ENCODE results near the gene SMIM20.

Gene SMIM20

DNA sequence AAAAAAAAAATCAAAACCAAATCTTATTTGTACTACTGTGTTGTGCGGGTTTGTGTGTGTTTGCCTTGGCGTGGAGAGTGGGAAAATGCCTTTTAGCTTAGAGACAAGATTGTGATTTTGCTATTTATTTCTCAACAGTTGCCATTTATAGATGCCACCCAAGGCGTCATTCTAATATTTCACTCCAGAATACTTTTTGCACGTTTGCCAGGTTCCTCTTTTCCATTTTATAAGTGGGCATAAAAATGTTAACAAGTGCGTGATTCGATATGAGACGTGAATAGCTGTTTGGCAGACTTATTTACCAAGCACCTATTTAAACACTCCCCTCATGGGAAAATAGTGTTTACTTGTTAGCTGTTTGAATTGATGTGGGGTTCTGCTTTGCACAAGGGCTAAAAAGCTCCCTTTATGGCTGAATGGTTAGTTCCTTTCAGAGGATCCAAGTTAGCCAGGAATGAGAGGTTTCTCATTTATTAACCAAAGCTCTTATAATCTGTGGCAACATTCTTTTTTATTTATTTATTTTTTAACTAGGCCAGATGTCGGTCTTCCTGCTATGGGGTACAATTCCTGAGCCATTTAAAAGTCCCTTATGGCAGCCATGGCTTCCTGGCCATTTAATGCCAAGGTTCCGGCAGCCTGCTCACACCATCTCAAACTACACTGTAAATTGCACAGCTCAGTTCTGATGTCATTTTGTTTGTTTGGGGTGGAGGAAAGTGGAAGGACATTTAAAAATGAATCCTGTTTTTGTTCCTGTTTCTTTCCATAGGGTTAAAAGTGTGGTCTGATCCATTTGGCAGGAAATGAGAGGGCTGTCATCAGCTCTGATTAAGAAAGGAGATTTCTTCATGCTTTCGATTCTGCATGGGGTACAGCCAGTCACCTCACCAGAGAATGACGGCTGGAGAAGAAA lies 14.6 kb downstream of the SMIM20 start:
- DNase-seq, result no peak

DNA sequence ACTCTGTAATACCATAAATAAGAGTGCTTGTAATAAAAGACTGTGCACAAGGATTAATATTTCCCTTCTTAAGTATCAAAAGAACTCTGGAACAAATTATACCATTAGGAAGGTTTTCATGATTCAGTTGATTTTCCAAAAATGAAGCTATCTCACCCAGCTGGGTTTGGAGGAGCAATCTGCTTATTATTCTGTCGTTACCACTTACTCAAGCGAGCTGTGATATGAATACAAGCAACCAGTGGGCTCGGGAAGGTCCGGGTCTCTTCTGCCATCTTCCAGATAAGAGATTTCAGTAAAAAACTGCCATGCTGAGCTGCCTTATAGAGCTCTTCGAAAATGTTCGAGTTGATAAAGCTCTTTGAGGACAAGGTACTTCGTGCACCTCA lies 15.3 kb downstream of the SMIM20 start:
- DNase-seq, result no peak

DNA sequence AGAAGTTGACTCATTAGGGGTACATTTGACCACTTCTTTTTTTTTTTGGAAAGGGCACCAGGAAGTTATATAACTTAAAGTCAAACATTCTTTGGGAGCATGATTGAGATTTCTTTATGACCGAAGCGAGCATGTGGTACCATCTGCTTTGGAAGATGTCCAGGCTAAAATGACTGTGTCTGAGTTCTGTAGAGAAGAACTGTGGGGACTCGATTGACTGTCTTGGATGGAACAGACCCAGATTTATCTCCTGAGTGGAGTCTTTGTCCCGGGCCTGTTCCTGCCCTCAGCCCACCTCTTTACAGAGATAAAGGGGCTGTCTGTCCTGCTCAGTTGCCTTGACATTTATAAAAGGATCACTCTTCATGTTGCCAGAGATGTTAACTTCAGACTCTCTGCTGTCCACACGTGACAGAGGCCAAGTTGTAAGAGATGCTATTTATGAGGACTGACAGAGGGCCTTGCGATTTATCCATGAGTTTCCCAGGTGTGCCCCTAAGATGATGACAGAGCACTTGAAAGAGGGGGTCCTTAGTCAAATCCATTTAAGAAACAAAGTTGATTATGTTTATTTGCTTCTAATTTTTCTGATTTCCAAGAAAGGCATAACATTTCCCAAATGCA lies 16.8 kb downstream of the SMIM20 start:
- no peak for DNase-seq

DNA sequence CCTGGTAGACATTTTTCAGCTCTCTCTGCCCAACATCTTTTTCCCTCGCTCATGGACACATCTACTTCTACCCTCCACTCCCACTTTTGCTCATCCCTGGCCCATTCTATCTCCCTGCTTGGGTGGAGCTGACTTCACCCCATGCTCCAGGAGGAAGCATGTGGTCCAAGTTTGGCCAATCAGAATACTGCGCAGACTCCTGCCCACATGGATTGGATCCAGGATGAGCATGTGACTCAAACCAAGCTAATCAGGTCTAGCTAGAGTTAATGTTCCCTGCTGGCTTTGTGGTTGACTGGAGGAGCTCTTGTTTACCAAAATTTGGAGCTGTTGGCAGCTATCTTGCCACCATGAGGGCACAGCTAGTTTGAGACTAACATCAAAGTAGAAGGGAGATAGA lies 22.7 kb downstream of the SMIM20 start:
- no peak for DNase-seq

DNA sequence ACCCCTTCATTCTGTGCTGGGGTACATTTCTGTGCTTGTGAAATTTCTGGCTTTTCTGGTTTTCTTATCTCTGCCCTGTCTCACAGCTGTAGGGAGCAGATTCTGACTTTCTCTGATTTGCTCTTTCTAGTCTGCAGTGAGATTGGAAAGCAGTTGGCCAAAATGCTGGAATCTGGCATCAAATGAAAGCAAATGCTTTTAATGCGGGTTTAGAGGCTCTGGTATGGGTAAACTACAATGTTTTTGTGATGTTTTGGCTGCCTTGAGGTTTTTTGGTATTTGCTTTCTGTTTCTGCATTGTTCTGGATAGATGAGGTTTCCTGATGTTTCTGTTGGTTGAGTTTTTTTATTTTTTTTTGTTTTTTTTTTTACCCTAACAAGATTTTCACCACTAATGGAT lies 23.8 kb downstream of the SMIM20 start:
- DNase-seq, result no peak

DNA sequence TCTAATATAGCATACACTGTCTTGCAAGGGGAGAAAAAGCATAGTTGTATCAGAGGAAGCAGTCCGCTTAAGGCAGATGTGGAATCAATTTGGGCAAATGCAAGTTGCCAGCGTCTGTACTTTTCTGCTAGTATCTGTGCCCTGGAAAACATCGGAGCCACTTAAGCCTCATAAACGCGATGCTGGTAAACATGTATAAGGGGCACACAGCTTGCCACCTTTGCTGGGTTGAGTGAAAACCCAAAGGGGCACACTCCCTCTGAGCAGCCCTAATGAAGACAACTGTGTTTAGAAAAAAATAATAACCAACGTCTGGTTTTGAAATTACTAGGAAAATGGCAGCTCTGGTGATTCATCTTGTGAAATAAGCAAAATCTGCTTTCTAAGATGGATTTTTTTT lies 24.3 kb downstream of the SMIM20 start:
- no peak for DNase-seq

DNA sequence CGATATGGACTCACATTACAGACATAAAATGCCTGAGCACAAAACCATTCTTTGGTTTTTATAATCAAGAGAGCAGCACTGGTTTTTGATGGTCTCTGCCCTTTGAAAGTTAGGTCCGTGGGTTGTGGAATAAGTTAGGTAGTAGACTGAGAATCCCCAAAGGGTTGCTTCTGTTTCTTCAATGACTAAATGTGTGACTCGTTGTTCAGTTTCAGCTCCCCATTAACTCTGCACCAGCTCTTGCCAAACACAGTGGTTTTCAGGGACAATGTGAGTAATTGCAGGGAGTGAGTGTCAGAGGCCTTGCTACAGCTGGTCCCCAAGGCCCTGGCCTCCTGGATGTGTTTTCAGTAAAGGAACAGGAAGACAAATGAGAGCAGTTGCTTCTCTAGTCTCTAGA lies 24.8 kb downstream of the SMIM20 start:
- no peak for DNase-seq

DNA sequence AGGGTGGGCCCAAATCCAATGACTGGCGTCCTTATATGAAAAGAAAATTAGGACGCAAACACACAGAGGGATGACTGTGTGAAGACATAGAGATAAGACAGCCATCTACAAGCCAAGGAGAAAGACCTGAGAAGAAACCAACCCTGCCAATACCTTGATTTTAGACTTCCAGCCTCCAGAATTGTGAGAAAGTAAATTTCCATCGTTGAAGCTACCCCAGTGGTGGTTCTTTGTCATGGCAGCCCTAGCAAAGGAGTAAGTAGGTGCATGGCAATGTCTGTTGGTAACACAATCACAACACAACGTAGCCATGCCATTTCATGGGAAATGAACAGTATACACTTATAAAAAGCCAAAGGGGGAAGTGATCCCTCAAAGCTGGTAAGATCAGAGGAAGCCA lies 25.3 kb downstream of the SMIM20 start:
- no peak for DNase-seq

DNA sequence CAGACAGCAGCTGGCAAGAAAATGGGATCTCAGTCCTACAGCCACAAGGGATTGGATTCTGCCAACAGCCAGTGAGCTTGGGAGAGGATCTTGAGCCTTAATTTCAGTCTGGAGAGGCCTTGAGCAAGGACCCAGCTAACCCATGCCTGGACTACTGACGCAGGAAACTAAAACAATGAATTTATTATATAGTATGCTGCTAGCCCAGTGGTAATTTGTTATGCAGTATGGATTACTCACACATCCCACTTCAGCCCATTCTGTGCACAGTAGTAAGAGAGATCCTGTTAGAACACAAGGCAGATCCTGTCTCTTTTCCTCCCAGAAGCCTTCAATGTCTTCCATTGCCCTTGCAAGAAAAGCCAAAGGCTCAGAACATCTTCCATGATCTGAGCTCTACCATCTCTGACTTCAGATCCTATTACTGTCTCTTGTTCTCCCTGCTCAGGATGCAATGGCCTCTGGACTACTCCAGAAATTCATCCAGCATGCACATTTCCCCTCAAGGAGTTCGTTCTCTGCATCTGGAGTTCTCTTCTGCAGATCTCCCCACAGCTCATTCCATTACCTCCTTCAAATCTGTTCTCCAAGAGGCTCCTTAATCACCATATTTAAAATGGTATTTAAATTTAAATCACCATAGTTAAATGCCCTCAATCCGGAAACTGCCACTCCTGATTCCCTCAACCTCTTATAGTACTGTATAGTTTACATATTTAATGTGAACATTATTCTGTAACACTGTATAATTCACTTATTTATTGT lies 27.6 kb downstream of the SMIM20 start:
- DNase-seq, result no peak

DNA sequence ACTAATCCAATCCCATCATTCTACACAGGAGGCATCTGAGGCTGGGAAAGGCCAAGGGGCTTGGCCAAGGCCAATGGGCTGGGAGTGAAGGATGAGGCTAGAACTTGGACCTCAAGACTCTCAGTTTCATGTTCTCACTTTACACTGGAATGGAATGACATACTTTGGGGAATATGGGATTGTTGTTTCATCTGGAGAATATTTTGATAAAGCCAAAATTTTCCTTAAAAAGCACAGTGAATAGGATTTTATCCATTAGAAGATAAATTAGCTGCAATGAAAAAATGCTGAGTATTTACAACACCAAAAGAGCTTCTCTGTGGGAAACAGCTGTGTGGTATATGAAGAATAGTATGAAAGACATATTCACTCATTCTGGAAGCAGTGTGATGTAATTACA lies 29.3 kb downstream of the SMIM20 start:
- no peak for DNase-seq

DNA sequence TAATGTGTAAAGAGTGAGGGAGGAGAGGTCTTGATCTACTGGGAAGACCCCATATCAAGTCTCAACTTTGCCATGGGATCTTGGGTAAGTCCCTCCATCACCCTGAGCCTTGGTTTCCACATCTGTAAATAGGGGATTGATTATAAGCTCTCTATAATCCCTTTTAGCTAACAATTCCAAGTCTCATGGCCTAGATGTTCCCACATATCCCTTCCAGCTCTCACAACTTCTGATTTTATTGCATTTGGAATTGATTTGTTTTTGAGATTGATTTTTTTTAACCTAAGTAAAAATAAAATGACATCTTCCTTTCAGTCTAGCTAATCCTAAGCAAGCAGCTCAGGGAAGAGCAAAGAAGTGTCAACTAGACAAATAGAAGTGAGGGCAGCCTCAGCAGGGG lies 29.8 kb downstream of the SMIM20 start:
- DNase-seq, result no peak

DNA sequence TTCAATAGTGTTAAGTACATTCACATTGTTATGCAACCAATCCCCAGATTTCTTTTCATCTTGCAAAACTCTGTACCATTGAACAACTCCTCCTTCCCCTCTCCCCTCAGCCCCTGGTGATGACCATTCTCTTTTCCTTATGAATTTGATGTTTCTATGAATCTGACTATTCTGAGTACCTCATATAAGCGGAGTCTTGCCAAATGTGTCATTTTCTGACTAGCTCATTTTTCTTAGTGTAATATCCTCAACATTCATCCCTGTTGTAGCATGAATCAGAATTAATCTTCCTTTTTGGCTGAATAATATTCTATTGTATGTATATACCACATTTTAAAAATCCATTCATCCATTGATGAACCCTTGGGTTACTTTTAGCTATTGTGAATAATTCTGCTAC lies 34.0 kb downstream of the SMIM20 start:
- DNase-seq, result no peak

DNA sequence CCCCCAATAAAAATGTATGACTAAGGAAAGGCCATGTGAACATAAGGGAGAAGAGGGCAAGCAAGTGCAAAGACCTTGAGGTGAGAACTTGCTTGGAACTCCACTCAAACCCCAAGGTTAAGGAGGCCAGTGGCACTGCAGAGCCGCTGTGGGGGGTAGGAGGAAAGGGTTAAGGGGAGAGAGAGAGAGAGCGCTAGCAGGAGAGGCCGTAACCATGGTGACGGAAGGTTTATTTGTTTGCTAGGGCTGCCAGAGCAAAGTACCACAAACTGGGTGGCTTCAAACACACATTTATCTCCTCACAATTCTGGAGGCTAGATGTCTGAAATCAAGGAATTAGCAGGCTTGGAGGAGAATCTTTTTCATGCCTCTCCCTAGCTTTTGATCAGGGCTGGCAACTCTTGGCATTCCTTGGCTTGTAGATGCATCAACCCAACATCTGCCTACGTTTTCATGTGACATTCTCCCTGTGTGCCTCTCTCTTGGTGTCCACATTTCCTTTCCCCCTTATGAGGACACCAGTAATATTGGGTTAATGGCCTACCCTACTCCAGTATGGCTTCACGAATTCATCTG lies 35.2 kb downstream of the SMIM20 start:
- no peak for DNase-seq

DNA sequence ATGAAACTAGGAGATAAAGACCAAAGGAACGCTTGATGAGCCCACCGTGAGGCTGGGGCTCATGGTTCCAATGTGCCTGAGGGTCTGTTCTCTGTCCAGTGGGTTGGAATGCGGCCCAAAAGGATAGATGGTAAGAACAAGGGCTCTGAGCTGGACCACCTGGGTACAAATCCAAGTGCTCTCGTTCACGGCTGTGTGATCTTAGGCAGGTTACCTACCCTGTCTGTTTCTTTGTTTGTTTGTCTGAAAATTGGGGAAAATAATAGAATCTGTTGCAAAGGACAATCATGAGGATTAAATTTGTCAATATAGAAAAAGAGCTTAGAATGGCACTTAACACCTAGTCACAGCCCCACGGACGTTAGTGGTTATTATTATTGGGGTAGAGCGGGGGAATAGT lies 36.0 kb downstream of the SMIM20 start:
- DNase-seq, result no peak

DNA sequence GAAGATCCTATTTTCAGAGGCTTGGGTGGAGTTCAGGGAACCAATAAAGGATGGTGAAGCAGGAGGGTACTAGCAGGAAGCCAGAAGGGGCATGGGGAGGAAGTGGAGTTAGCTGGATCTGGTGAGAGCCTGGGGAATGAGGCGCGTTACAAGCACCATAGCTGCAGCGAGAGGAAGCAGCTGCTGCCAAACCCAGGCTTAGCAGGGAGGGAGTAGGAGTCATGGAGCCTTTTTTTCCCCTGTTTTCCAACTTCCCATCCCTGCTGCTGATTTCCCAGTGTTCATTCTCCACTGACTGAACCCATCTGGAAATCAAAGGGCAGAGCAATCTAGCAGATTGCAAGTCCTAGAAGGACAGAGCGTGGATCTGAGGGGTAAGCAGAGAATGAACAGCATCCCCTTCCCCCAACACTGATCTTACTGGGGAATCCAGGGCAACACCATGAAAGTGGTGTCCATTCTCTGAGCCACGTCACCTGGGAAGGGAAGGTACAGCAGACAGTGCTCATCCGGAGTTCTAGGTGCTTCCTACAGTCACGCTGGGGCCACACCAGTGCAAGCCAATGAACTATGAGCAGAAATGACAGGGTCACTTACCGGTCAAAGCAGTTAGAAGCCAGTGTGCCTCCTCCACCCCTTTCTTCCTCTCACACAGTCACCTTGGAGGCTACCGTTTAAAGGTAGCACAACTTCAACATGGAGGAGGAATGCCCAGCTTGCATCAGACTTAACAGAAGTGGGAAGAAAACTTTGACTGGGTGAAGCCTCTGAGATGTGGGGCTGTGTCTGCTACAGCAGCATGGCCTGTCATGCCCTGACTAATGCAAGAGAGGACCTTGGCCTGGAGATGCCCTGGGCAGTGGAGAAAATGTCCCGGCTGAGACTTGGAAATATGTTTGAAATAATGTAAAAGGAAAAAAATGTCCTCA lies 36.7 kb downstream of the SMIM20 start:
- no peak for DNase-seq

DNA sequence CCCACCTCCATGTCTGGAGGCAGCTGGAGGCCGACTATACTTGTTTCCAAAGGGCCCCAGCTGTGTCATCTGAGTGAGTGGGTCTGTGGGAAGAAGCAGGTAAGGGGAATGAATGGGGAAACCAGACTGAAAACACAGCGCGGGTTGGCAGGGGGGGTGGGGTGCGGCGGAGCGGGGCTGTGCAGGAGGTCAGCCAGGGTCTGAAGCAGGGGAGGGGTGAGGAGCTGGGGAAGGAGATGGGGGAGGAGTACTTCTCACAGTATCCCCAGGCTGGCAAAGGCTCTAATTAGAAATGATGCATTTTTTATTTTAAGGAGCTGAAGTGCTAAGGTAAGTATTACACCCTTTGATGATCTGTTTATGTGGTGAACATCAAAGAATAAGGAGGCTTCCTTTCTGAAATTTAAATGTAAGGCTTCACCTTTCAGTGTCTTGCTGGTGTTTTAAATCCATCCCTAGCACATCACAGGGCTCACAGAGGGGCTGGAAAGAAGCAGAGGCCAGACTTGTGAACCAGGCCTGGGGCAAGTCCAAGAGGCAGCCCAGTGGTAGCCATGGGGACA lies 37.5 kb downstream of the SMIM20 start:
- DNase-seq, result no peak

DNA sequence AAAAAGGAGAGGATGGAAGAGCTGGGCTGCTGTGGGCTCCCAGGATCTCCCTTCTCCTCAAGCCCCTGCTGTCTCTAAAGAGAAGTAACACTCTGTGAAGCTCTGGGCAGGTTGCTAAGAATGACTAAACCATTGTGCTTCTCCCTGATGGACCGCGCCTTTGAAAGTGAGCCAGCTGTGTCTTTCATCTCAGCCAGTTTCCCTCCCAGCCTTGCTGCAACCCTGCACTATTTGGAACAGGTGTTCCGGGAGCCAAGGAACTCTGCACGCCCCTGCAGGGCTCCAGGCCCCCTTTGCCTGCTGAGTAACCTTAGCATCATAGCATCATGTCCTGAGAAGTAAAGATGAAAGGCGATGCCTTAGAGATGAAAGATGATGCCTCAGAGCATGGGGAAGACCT lies 39.7 kb downstream of the SMIM20 start:
- DNase-seq, result no peak

DNA sequence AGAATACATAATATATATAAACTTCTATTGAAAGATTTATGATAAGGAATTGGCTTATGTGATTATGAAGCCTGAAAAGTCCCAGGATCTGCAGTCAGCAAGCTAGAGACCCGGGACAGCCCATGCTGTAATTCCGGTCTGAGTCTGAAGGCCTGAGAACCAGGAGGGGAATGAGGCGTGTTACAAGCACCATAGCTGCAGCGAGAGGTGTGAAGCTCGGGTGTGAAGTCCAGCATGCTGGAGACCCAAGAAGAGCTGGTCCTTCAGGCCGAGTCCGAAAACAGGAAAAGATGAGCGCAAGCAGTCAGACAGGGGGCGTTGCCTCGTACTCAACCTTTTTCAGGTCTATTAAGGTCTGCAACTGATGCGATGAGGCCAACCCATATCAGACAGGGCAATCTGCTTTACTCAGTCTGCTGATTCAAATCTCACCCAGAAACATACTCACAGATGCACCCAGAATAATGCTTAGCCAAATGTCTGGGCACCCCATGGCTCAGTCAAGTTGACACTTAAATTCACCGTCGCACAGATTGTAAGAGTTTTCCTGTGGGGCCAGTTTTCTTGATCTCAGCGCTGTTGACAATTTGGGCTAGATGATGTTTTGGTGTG lies 40.4 kb downstream of the SMIM20 start:
- no peak for DNase-seq

DNA sequence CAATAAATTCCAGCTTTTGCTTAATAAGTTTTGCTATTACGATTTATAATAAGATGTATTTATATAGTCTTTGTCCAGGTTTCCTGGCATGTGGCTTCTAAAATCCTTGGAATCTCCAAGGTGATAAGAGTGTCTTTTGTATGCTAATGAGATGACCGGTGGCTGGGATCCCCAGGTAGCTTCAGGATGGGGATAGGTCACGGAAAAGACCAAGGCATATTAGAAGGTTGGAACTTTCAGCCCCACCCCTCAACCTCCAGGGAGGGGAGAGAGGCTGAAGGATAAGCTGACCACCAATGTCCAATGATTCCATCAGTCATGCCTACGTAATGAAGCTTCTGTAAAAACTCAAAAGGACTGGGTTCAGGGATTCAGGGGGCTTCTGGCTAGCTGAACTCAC lies 41.7 kb downstream of the SMIM20 start:
- DNase-seq, result no peak

DNA sequence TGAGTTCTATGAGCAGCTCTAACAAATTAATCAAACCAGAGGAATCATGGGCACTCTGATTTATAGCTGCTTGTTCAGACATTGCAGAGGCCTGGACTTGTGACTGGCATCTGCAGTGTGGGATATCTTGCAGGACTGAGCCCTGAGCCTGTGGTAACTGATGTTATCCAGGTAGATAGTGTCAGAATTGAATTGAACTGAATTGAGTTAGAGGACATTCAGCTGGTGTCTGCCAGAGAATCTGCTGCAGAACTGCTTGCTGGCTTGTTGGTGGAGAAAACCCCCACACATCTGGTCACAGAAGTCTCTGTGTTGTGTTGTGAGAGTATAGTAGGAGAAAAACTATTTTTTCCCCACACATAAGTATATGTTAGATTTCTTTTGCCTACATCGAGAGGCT lies 42.2 kb downstream of the SMIM20 start:
- DNase-seq, result no peak

DNA sequence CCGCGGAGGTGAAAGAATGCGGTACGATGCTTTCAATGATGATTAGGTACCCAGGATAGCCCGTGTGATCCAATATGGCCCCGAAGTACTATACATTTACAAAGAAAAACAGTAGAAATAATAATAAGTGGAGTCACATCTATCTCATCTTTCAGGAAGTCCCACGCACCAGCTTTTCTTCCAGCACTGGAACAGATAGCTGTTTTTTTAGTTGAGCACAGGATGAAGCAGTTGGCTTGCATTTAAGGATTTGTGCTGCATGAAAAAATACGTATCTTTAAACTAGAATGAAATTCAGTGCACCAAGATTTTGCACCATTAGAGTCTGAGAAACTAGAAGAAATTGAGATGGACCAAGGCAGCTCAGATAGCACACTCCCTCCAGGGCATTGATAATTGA lies 44.1 kb downstream of the SMIM20 start:
- no peak for DNase-seq

DNA sequence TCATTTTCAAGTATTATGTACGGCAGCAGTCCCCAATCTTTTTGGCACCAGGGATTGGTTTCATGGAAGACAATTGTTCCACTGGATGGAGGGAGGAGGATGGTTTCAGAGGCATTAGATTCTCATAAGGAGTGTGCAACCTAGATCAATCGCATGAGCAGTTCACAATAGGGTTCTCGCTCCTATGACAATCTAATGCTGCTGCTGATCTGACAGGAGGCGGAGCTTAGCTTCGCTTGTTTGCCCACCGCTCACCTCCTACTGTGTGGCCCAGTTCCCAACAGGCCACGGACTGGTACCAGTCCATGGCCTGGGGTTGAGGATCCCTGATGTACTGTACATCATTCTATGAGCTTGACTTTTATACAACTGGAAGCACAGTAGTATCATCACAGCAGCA lies 48.4 kb downstream of the SMIM20 start:
- DNase-seq, result no peak

Measured in stimulated activated CD4-positive, alpha-beta T cell treated with anti-CD3 and anti-CD28 coated beads, Interleukin-4, amount 100 ng/mL, for 4 hours (primary cell).